ENCODE data around the gene KIAA0232.

Gene KIAA0232

DNA sequence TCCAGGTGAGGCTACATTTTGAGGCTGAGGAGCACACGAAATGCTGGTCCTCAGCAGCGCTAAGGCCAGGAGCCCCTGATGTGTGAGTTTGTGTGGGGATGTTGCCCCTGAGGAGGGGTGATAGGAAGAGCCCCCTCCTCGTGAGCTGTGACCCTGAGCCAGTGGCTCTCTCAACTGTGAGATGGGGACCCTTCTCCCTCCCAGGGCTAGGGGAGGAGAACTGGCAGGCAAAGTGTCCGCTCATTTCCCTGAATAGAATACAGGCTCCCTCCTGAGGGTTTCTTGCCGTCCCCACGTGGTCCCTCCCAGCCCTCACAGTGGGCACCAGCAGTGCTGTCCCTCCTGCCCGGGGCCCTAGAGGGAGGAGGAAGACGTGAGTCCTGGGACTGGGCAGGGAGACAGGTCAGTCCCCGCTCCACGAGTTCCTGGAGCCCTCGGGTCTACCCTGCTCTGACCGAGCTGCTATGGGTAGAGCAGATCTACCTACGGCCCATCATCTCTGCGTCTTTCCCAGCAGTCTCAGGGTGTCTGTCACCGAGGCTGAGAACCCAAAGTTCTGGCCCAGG lies 106.1 kb downstream of the KIAA0232 start:
- no peak for ATAC-seq
- TF ChIP-seq ZFP3 (CRISPR knock-in tag; IDR thresholded peaks at IDR 0.05) (no peak), RARB (CRISPR knock-in tag; IDR thresholded peaks at IDR 0.05) (no peak), ESRRG (CRISPR knock-in tag; IDR thresholded peaks at IDR 0.05) (no peak), ARNTL (CRISPR knock-in tag; IDR thresholded peaks at IDR 0.05; ENCODE audit: borderline replicate concordance, low read depth) (no peak), ZNF8 (CRISPR knock-in tag; IDR thresholded peaks at IDR 0.05) (no peak), CSDC2 (CRISPR knock-in tag; IDR thresholded peaks at IDR 0.05) (no peak), BACH2 (CRISPR knock-in tag; IDR thresholded peaks at IDR 0.05; ENCODE audit: borderline replicate concordance) (no peak), OSR1 (CRISPR knock-in tag; IDR thresholded peaks at IDR 0.05) (no peak), TOX (CRISPR knock-in tag; IDR thresholded peaks at IDR 0.05; ENCODE audit: borderline replicate concordance) (no peak)
- TF ChIP-seq, protein P1, sequence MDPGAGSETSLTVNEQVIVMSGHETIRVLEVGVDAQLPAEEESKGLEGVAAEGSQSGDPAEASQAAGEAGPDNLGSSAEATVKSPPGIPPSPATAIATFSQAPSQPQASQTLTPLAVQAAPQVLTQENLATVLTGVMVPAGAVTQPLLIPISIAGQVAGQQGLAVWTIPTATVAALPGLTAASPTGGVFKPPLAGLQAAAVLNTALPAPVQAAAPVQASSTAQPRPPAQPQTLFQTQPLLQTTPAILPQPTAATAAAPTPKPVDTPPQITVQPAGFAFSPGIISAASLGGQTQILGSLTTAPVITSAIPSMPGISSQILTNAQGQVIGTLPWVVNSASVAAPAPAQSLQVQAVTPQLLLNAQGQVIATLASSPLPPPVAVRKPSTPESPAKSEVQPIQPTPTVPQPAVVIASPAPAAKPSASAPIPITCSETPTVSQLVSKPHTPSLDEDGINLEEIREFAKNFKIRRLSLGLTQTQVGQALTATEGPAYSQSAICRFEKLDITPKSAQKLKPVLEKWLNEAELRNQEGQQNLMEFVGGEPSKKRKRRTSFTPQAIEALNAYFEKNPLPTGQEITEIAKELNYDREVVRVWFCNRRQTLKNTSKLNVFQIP (CRISPR knock-in tag; IDR thresholded peaks at IDR 0.05; ENCODE audit: borderline replicate concordance, low read depth), result no peak
- TF ChIP-seq, protein P2, sequence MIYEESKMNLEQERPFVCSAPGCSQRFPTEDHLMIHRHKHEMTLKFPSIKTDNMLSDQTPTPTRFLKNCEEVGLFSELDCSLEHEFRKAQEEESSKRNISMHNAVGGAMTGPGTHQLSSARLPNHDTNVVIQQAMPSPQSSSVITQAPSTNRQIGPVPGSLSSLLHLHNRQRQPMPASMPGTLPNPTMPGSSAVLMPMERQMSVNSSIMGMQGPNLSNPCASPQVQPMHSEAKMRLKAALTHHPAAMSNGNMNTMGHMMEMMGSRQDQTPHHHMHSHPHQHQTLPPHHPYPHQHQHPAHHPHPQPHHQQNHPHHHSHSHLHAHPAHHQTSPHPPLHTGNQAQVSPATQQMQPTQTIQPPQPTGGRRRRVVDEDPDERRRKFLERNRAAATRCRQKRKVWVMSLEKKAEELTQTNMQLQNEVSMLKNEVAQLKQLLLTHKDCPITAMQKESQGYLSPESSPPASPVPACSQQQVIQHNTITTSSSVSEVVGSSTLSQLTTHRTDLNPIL (CRISPR knock-in tag; IDR thresholded peaks at IDR 0.05; ENCODE audit: low read depth), result no peak
- TF ChIP-seq, protein P3, sequence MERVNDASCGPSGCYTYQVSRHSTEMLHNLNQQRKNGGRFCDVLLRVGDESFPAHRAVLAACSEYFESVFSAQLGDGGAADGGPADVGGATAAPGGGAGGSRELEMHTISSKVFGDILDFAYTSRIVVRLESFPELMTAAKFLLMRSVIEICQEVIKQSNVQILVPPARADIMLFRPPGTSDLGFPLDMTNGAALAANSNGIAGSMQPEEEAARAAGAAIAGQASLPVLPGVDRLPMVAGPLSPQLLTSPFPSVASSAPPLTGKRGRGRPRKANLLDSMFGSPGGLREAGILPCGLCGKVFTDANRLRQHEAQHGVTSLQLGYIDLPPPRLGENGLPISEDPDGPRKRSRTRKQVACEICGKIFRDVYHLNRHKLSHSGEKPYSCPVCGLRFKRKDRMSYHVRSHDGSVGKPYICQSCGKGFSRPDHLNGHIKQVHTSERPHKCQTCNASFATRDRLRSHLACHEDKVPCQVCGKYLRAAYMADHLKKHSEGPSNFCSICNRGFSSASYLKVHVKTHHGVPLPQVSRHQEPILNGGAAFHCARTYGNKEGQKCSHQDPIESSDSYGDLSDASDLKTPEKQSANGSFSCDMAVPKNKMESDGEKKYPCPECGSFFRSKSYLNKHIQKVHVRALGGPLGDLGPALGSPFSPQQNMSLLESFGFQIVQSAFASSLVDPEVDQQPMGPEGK (CRISPR knock-in tag; IDR thresholded peaks at IDR 0.05; ENCODE audit: borderline replicate concordance), result no peak

DNA sequence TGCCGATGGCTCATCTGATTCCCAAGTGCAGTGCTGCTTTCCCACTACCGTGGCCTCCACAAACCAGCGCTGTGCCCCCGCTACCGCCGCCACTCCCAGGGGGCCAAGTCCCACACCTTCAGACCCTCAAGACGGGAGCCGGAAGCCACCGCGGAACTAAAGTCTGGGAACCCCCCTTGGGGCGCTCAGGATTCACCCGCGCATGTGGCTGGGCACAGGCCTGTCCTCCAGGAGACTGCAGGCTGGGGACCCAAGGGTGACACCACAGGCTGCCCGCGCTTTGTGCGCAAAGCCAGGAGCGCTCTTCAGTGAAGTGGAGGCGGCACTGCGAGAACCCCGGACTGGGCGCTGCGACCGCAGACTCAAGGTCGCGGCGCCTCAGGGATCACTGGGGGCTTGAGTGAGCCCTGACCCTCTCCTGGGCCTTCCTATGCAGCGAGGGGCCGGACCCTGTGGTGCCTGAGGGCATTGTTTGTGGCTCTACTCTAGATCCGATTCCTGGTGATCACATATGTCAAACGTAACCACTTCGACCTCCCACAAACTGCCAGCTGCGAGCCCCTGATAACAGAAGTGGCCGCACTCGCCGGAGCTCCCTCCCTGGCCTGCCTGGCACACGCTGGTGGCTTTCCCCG lies 106.7 kb downstream of the KIAA0232 start:
- ATAC-seq, result no peak
- TF ChIP-seq, protein P3 (CRISPR knock-in tag; IDR thresholded peaks at IDR 0.05; ENCODE audit: borderline replicate concordance), result no peak
- TF ChIP-seq PPARA (CRISPR knock-in tag; IDR thresholded peaks at IDR 0.05; ENCODE audit: borderline replicate concordance) (no peak), OSR1 (CRISPR knock-in tag; IDR thresholded peaks at IDR 0.05) (no peak), TCF4 (CRISPR knock-in tag; IDR thresholded peaks at IDR 0.05; ENCODE audit: borderline replicate concordance) (no peak), ZFP30 (CRISPR knock-in tag; IDR thresholded peaks at IDR 0.05) (no peak), SNAI2 (CRISPR knock-in tag; IDR thresholded peaks at IDR 0.05) (no peak), CSDC2 (CRISPR knock-in tag; IDR thresholded peaks at IDR 0.05) (no peak), ZNF8 (CRISPR knock-in tag; IDR thresholded peaks at IDR 0.05) (no peak), ZFP3 (CRISPR knock-in tag; IDR thresholded peaks at IDR 0.05) (no peak), BACH2 (CRISPR knock-in tag; IDR thresholded peaks at IDR 0.05; ENCODE audit: borderline replicate concordance) (no peak), ESRRG (CRISPR knock-in tag; IDR thresholded peaks at IDR 0.05) (no peak), ISL1 (CRISPR knock-in tag; IDR thresholded peaks at IDR 0.05) (no peak), ZNF565 (CRISPR knock-in tag; conservative IDR thresholded peaks at IDR 0.05; ENCODE audit: low read depth) (no peak), RARB (CRISPR knock-in tag; IDR thresholded peaks at IDR 0.05) (no peak), TOX (CRISPR knock-in tag; IDR thresholded peaks at IDR 0.05; ENCODE audit: borderline replicate concordance) (no peak)
- TF ChIP-seq, protein P4, sequence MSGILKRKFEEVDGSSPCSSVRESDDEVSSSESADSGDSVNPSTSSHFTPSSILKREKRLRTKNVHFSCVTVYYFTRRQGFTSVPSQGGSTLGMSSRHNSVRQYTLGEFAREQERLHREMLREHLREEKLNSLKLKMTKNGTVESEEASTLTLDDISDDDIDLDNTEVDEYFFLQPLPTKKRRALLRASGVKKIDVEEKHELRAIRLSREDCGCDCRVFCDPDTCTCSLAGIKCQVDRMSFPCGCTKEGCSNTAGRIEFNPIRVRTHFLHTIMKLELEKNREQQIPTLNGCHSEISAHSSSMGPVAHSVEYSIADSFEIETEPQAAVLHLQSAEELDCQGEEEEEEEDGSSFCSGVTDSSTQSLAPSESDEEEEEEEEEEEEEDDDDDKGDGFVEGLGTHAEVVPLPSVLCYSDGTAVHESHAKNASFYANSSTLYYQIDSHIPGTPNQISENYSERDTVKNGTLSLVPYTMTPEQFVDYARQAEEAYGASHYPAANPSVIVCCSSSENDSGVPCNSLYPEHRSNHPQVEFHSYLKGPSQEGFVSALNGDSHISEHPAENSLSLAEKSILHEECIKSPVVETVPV (CRISPR knock-in tag; IDR thresholded peaks at IDR 0.05), result no peak
- TF ChIP-seq, protein P5, sequence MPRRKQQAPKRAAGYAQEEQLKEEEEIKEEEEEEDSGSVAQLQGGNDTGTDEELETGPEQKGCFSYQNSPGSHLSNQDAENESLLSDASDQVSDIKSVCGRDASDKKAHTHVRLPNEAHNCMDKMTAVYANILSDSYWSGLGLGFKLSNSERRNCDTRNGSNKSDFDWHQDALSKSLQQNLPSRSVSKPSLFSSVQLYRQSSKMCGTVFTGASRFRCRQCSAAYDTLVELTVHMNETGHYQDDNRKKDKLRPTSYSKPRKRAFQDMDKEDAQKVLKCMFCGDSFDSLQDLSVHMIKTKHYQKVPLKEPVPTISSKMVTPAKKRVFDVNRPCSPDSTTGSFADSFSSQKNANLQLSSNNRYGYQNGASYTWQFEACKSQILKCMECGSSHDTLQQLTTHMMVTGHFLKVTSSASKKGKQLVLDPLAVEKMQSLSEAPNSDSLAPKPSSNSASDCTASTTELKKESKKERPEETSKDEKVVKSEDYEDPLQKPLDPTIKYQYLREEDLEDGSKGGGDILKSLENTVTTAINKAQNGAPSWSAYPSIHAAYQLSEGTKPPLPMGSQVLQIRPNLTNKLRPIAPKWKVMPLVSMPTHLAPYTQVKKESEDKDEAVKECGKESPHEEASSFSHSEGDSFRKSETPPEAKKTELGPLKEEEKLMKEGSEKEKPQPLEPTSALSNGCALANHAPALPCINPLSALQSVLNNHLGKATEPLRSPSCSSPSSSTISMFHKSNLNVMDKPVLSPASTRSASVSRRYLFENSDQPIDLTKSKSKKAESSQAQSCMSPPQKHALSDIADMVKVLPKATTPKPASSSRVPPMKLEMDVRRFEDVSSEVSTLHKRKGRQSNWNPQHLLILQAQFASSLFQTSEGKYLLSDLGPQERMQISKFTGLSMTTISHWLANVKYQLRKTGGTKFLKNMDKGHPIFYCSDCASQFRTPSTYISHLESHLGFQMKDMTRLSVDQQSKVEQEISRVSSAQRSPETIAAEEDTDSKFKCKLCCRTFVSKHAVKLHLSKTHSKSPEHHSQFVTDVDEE (CRISPR knock-in tag; IDR thresholded peaks at IDR 0.05), result no peak
- TF ChIP-seq, protein P2 (CRISPR knock-in tag; IDR thresholded peaks at IDR 0.05; ENCODE audit: low read depth), result no peak
- TF ChIP-seq, protein P1 (CRISPR knock-in tag; IDR thresholded peaks at IDR 0.05; ENCODE audit: borderline replicate concordance, low read depth), result no peak

Measured in SK-N-SH treated with all-trans-retinoic acid at 6 μM for 48 hours (cell line).